Adrenal gland (tissue), 12 donors: Measurements from ENCODE around the gene SNED1. TPM values are rescaled to one million over a fixed set of nuclear protein-coding genes. Genes with fewer than 3 reads are reported as not detected.

Experiments used
- DNase-seq, 7 donors: peaks; one replicate each; pipeline ENCODE4 v3.0.0-alpha.2; 2019 to 2020
- H3K27ac ChIP-seq, 5 donors: fragments of 200-600 bp; sonication (generic) in 4 of 5; 1 replicate in 3 of 5; 2 replicates in 2 of 5; pipeline versions ENCODE4 v1.5.1 to v1.8.0; 2016 to 2020; ENCODE audit warnings: mild to moderate bottlenecking in 1 of 5
- H3K27me3 ChIP-seq: fragments of 200-600 bp; 2 replicates; pipeline ENCODE4 v1.8.0; 2021
- H3K36me3 ChIP-seq, 2 donors: fragments of 200-600 bp; replicated peaks in 1 of 2; 1 replicate in 1 of 2; 2 replicates in 1 of 2; pipeline versions ENCODE4 v1.5.1 to v1.8.0; 2018 to 2022
- H3K4me1 ChIP-seq, 2 donors: fragments of 200-600 bp; replicated peaks in 1 of 2; 1 replicate in 1 of 2; 2 replicates in 1 of 2; pipeline versions ENCODE4 v1.5.1 to v1.8.0; 2018 to 2021
- H3K4me3 ChIP-seq, 4 donors: fragments of 200-600 bp; sonication (generic) in 3 of 4; one replicate each; pipeline ENCODE4 v1.5.1; 2016 to 2018
- H3K9me3 ChIP-seq, 3 donors: fragments of 200-600 bp; sonication (generic) in 1 of 3; replicated peaks in 1 of 3; 1 replicate in 2 of 3; 2 replicates in 1 of 3; pipeline versions ENCODE4 v1.5.1 to v1.8.0; 2016 to 2021
- CTCF ChIP-seq, 6 experiments: fragments of 450-650 bp in 4 of 6; fragments of 200-600 bp in 2 of 6; sonication (generic) in 1 of 6; IDR thresholded peaks; 1 replicate in 5 of 6; 2 replicates in 1 of 6; pipeline versions ENCODE4 v1.5.1 to v1.8.0; 2016 to 2021; ENCODE audit warnings: antibody characterized with exemption in 6 of 6, mild to moderate bottlenecking in 2 of 6, moderate library complexity in 1 of 6
- POLR2A ChIP-seq, 2 donors: fragments of 450-650 bp; IDR thresholded peaks; one replicate each; pipeline ENCODE4 v1.6.1; 2017; ENCODE audit warnings: antibody characterized with exemption in 2 of 2, mild to moderate bottlenecking in 2 of 2, moderate library complexity in 1 of 2
- WGBS, 4 donors: extraction: QIAGEN DNeasy Blood & Tissue Kit in 2 of 4; methylation state at CpG; one replicate each; pipeline versions ENCODE4 v1.1.5 to v1.1.7; 2013 to 2017; 5-methylcytosine and 5-hydroxymethylcytosine counted together
- intact Hi-C, 2 donors: fragments of 100-400 bp; cut with DNase I; formaldehyde crosslinking; loops; one replicate each; pipeline versions ENCODE4 v1.14.1 to v1.15.0; 2022 to 2023
- polyA plus RNA-seq, 3 donors: library from polyadenylated mRNA; stranded (reverse); fragments of 200-250 nt in 2 of 3; fragments of 350-450 nt in 1 of 3; fragmentation: Illumina TruSeq in 1 of 3; extraction: RNeasy Lipid Tissue Mini Kit (QIAGEN cat#74804) in 1 of 3; gene quantifications; one replicate each; pipeline ENCODE4 v1.2.3, GENCODE V29; 2013 to 2014
- total RNA-seq, 9 donors: library from RNA; depleted of rRNA in 4 of 9; stranded (reverse); fragments of >200 nt in 4 of 9; fragments of 120-200 nt in 1 of 9; fragmentation: NEBNext Ultra II Directional in 1 of 9; extraction: Animal tissue kit (Norgen Biotek cat#: 25700) in 1 of 9; gene quantifications; one replicate each; pipeline versions ENCODE4 v1.1.0 to v1.2.4, GENCODE V29; 2013 to 2023
- donor health status: healthy with polysubstance abuse.
- donor health status: Bipolar disorder and iron deficiency.
- donor health status: DM: yes; HTN: yes; CAD: no.
- donor health status: DM: no; HTN: no; CAD: no.
- donor health status: DM: no; HTN: no; CAD: no.
- donor health status: DM: yes; HTN: yes; CAD: no.

SNED1 gene
- total and polyA plus RNA-seq, 12 donors = 3.1 to 59.5 (median 22.9) TPM

GRCh38 chr2:240954436-240955305 is 43.7 kb upstream of the SNED1 start:
- Histone ChIP-seq H3K4me3 (no peak overlapping the region), H3K27ac (no peak overlapping the region), H3K27me3 (no peaks in the 10 kb centered on the region), H3K36me3 (no peaks in the 10 kb centered on the region), H3K4me1 (peaks cover 0 to 8% of the 10 kb centered on the region in 2 donors), H3K9me3 (no peaks in the 10 kb centered on the region)
- no peak for TF ChIP-seq CTCF (IDR thresholded peaks at IDR 0.05)
- TF ChIP-seq POLR2A (IDR thresholded peaks at IDR 0.05) = no peak
- 72 to 77% (median 74%) methylated on average over 11 to 15 of the region's 15 CpGs for WGBS, 4 donors
- intact Hi-C loops = no loop called here
- peak in 3 of 7 donors; percentile 7 to 50 (median 11) for DNase-seq

GRCh38 chr2:240955306-240956170 is 42.9 kb upstream of the SNED1 start:
- peaks cover 5 to 15% of the 10 kb centered on the region in 2 donors for H3K4me1 ChIP-seq
- peak in 3 of 7 donors; percentile 10 to 24 (median 13) for DNase-seq
- intact Hi-C loops = no loop called here
- H3K27me3 ChIP-seq = no peaks in the 10 kb centered on the region
- H3K27ac ChIP-seq = no peak overlapping the region
- H3K4me3 ChIP-seq = no peak overlapping the region
- TF ChIP-seq POLR2A (IDR thresholded peaks at IDR 0.05) (no peak), CTCF (IDR thresholded peaks at IDR 0.05) (no peak)
- no peaks in the 10 kb centered on the region for H3K9me3 ChIP-seq
- no peaks in the 10 kb centered on the region for H3K36me3 ChIP-seq
- WGBS, 4 donors = 81 to 90% (median 89%) methylated on average over 11 to 17 of the region's 17 CpGs

GRCh38 chr2:240956171-240956934 is 42.1 kb upstream of the SNED1 start:
- H3K4me3 ChIP-seq = no peak overlapping the region
- intact Hi-C loops = no loop called here
- H3K27ac ChIP-seq = no peak overlapping the region
- no peaks in the 10 kb centered on the region for H3K27me3 ChIP-seq
- peaks cover 13 to 23% of the 10 kb centered on the region in 2 donors for H3K4me1 ChIP-seq
- H3K36me3 ChIP-seq = no peaks in the 10 kb centered on the region
- no peaks in the 10 kb centered on the region for H3K9me3 ChIP-seq
- WGBS, 4 donors = 57 to 90% (median 80%) methylated on average over 12 to 16 of the region's 16 CpGs
- TF ChIP-seq POLR2A (IDR thresholded peaks at IDR 0.05) = no peak
- no peak for TF ChIP-seq CTCF (IDR thresholded peaks at IDR 0.05)
- peak in 3 of 7 donors; percentile 10 to 36 (median 19) for DNase-seq
